Aorta (tissue), 5 donors: ENCODE measurements around the gene ETV6. TPM values are rescaled to one million over a fixed set of nuclear protein-coding genes. Genes with fewer than 3 reads are reported as not detected.

Experiments used
- ATAC-seq: fragments of 200-7000 bp; cut with Tn5 transposase; one replicate; pipeline ENCODE4 v1.9.1; 2022; ENCODE audit warnings: moderate library complexity; ENCODE audit not compliant: low FRiP score
- DNase-seq, 2 donors: peaks; one replicate each; pipeline ENCODE4 v3.0.0-alpha.2; 2020
- H3K27ac ChIP-seq, 2 donors: one replicate each; pipeline ENCODE4 v1.5.1; 2013; ENCODE audit warnings: low read length in 2 of 2, mild to moderate bottlenecking in 2 of 2, moderate library complexity in 2 of 2, control low read depth in 1 of 2, inconsistent platforms in 1 of 2, low read depth in 1 of 2
- H3K27me3 ChIP-seq, 2 donors: one replicate each; pipeline ENCODE4 v1.6.1; 2013; ENCODE audit warnings: control low read depth in 1 of 2, low read length in 1 of 2, mild to moderate bottlenecking in 1 of 2, moderate library complexity in 1 of 2; ENCODE audit not compliant: insufficient read depth in 2 of 2, control insufficient read depth in 1 of 2
- H3K36me3 ChIP-seq, 2 donors: one replicate each; pipeline ENCODE4 v1.6.1; 2013; ENCODE audit warnings: control low read depth in 1 of 2, low read length in 1 of 2, mild to moderate bottlenecking in 1 of 2; ENCODE audit not compliant: insufficient read depth in 2 of 2, control insufficient read depth in 1 of 2
- H3K4me1 ChIP-seq, 2 donors: one replicate each; pipeline ENCODE4 v1.6.1; 2013; ENCODE audit warnings: low read length in 2 of 2, control low read depth in 1 of 2, mild to moderate bottlenecking in 1 of 2, moderate library complexity in 1 of 2; ENCODE audit not compliant: insufficient read depth in 2 of 2, control insufficient read depth in 1 of 2
- H3K4me3 ChIP-seq, 2 donors: one replicate each; pipeline ENCODE4 v1.5.1; 2013; ENCODE audit warnings: low read length in 2 of 2, control low read depth in 1 of 2, mild to moderate bottlenecking in 1 of 2
- H3K9me3 ChIP-seq: one replicate; pipeline ENCODE4 v1.6.1; 2013; ENCODE audit warnings: mild to moderate bottlenecking, low read length; ENCODE audit not compliant: control insufficient read depth
- WGBS, 2 donors: extraction: QIAGEN DNeasy Blood & Tissue Kit; methylation state at CpG; one replicate each; pipeline ENCODE4 v1.1.7; 2013; 5-methylcytosine and 5-hydroxymethylcytosine counted together
- intact Hi-C, 2 donors: fragments of 100-400 bp; cut with DNase I; formaldehyde crosslinking; loops; one replicate each; pipeline versions ENCODE4 v1.14.2 to v1.15.0; 2022
- polyA plus RNA-seq, 2 donors: library from polyadenylated mRNA; stranded (reverse); fragments of 200-250 nt; gene quantifications; one replicate each; pipeline ENCODE4 v1.2.3, GENCODE V29; 2013
- total RNA-seq, 2 donors: library from RNA; stranded (reverse); fragmentation: NEBNext Ultra II Directional; extraction: Animal tissue kit (Norgen Biotek cat#: 25700); gene quantifications; one replicate each; pipeline ENCODE4 v1.2.1, GENCODE V29; 2021
- donor health status: healthy with polysubstance abuse.
- donor health status: Bipolar disorder and iron deficiency.
- donor health status: DM: no; HTN: no; CAD: no.
- donor health status: DM: no; HTN: no; CAD: no.
- donor health status: DM: yes; HTN: yes; CAD: no.

The ETV6 gene
- total and polyA plus RNA-seq, 4 donors = 6.9 to 113 (median 46.7) TPM

GRCh38 chr12:11687528-11687927, 38.1 kb downstream of the ETV6 start:
- Histone ChIP-seq H3K4me1 (peaks cover 0 to 12% of the 10 kb centered on the region in 2 donors), H3K27ac (no peak overlapping the region), H3K9me3 (no peaks in the 10 kb centered on the region), H3K4me3 (no peak overlapping the region), H3K36me3 (no peaks in the 10 kb centered on the region), H3K27me3 (no peaks in the 10 kb centered on the region)
- no peak for ATAC-seq
- no peak for DNase-seq
- intact Hi-C loops = no loop called here
- WGBS, 2 donors = 68 to 69% methylated on average over 2 of the region's 2 CpGs

GRCh38 chr12:11688379-11688778, 38.9 kb downstream of the ETV6 start:
- Histone ChIP-seq H3K9me3 (no peaks in the 10 kb centered on the region), H3K27ac (peak overlapping the region in 1 of 2 donors; percentile 26), H3K27me3 (no peaks in the 10 kb centered on the region), H3K4me1 (peaks cover 0 to 12% of the 10 kb centered on the region in 2 donors), H3K4me3 (no peak overlapping the region), H3K36me3 (no peaks in the 10 kb centered on the region)
- ATAC-seq (no peak), DNase-seq (no peak)
- intact Hi-C loops = no loop called here
- WGBS, 2 donors = 61 to 71% methylated on average over 4 of the region's 4 CpGs

GRCh38 chr12:11688831-11689230, 39.4 kb downstream of the ETV6 start:
- H3K9me3 ChIP-seq = no peaks in the 10 kb centered on the region
- H3K4me3 ChIP-seq = no peak overlapping the region
- no peaks in the 10 kb centered on the region for H3K27me3 ChIP-seq
- 85 to 87% methylated on average over 2 of the region's 2 CpGs for WGBS, 2 donors
- no peaks in the 10 kb centered on the region for H3K36me3 ChIP-seq
- no peak overlapping the region for H3K27ac ChIP-seq
- DNase-seq = no peak
- intact Hi-C loops = no loop called here
- H3K4me1 ChIP-seq = peaks cover 0 to 12% of the 10 kb centered on the region in 2 donors
- ATAC-seq = no peak

GRCh38 chr12:11689591-11690186, 40.2 kb downstream of the ETV6 start:
- Histone ChIP-seq H3K4me3 (no peak overlapping the region), H3K9me3 (no peaks in the 10 kb centered on the region), H3K4me1 (peaks cover 1 to 11% of the 10 kb centered on the region in 2 donors), H3K27ac (peak overlapping the region in 1 of 2 donors; percentile 6), H3K27me3 (no peaks in the 10 kb centered on the region), H3K36me3 (no peaks in the 10 kb centered on the region)
- ATAC-seq (no peak), DNase-seq (no peak)
- WGBS, 2 donors = 83% methylated on average over 10 of the region's 10 CpGs
- intact Hi-C loops = no loop called here

GRCh38 chr12:11693067-11693466, 43.6 kb downstream of the ETV6 start:
- Histone ChIP-seq H3K4me1 (peaks cover 6% of the 10 kb centered on the region in 2 donors), H3K36me3 (no peaks in the 10 kb centered on the region), H3K27ac (no peak overlapping the region), H3K4me3 (no peak overlapping the region), H3K27me3 (no peaks in the 10 kb centered on the region), H3K9me3 (no peaks in the 10 kb centered on the region)
- WGBS, 2 donors = 94 to 95% methylated on average over 6 of the region's 6 CpGs
- DNase-seq = peak in 1 of 2 donors; percentile 55
- no peak for ATAC-seq
- intact Hi-C loops = no loop called here

GRCh38 chr12:11693601-11694000, 44.1 kb downstream of the ETV6 start:
- DNase-seq (no peak), ATAC-seq (no peak)
- no peaks in the 10 kb centered on the region for H3K36me3 ChIP-seq
- H3K4me1 ChIP-seq = peaks cover under 1 to 9% of the 10 kb centered on the region in 2 donors
- intact Hi-C loops = no loop called here
- no peak overlapping the region for H3K27ac ChIP-seq
- no peak overlapping the region for H3K4me3 ChIP-seq
- no peaks in the 10 kb centered on the region for H3K9me3 ChIP-seq
- no peaks in the 10 kb centered on the region for H3K27me3 ChIP-seq

- no peak overlapping the region for H3K4me3 ChIP-seq
- H3K9me3 ChIP-seq = no peaks in the 10 kb centered on the region
- no peak for ATAC-seq
- H3K36me3 ChIP-seq = no peaks in the 10 kb centered on the region
- no peak overlapping the region for H3K27ac ChIP-seq
- 67 to 68% methylated on average over 5 of the region's 5 CpGs for WGBS, 2 donors
- intact Hi-C loops = no loop called here
- peaks cover 2 to 9% of the 10 kb centered on the region in 2 donors for H3K4me1 ChIP-seq
- no peak for DNase-seq
- no peaks in the 10 kb centered on the region for H3K27me3 ChIP-seq
Observed at GRCh38 chr12:11694528-11694927, 45.1 kb downstream of the ETV6 start.

GRCh38 chr12:11695321-11695720, 45.8 kb downstream of the ETV6 start:
- Histone ChIP-seq H3K27ac (peak overlapping the region; percentile 51 to 56), H3K9me3 (no peaks in the 10 kb centered on the region), H3K36me3 (no peaks in the 10 kb centered on the region), H3K4me3 (no peak overlapping the region), H3K4me1 (peaks cover 6 to 9% of the 10 kb centered on the region in 2 donors), H3K27me3 (no peaks in the 10 kb centered on the region)
- DNase-seq = no peak
- peak; percentile 58 for ATAC-seq
- WGBS, 2 donors = 16 to 17% methylated on average over 3 of the region's 3 CpGs
- intact Hi-C loops = loop anchor here in 1 of 2 donors (5.0 kb wide), 1 partner anchor 33 kb away; no protein-coding TSS in a partner anchor

GRCh38 chr12:11696084-11696483, 46.6 kb downstream of the ETV6 start:
- H3K27ac ChIP-seq = no peak overlapping the region
- H3K27me3 ChIP-seq = no peaks in the 10 kb centered on the region
- H3K9me3 ChIP-seq = no peaks in the 10 kb centered on the region
- peaks cover 6 to 9% of the 10 kb centered on the region in 2 donors for H3K4me1 ChIP-seq
- WGBS, 2 donors = 74 to 83% methylated on average over 3 of the region's 3 CpGs
- H3K36me3 ChIP-seq = no peaks in the 10 kb centered on the region
- no peak overlapping the region for H3K4me3 ChIP-seq
- intact Hi-C loops = loop anchor here (2.0 to 5.0 kb wide), 2 partner anchors 34 to 43 kb away; no protein-coding TSS in a partner anchor
- DNase-seq (no peak), ATAC-seq (no peak)
